ENCODE results near the gene PNPLA7. TPM values are rescaled to one million over a fixed set of nuclear protein-coding genes. Genes with fewer than 3 reads are reported as not detected.

Gene PNPLA7
- total and polyA plus RNA-seq, 8 donors = 3.5 to 51.3 (median 16.6) TPM

GRCh38 chr9:137496601-137497375, 53.4 kb downstream of the PNPLA7 start:
- H3K4me1 ChIP-seq = no peaks in the 10 kb centered on the region
- intact Hi-C loops (cut with DNase I; ENCODE audit: low total_unique reads) = no loop called here
- TF ChIP-seq POLR2A (IDR thresholded peaks at IDR 0.05) (no peak), EP300 (IDR thresholded peaks at IDR 0.05) (no peak), CTCF (IDR thresholded peaks at IDR 0.05) (no peak), POLR2AphosphoS5 (IDR thresholded peaks at IDR 0.05) (no peak)
- DNase-seq = no peak
- H3K4me3 ChIP-seq = no peak overlapping the region
- no peaks in the 10 kb centered on the region for H3K9me3 ChIP-seq
- H3K36me3 ChIP-seq = peaks cover 0 to 59% (median 45%) of the 10 kb centered on the region in 4 donors
- WGBS, 5 donors = 95 to 96% (median 96%) methylated on average over 22 to 27 of the region's 27 CpGs
- no peaks in the 10 kb centered on the region for H3K27me3 ChIP-seq
- H3K27ac ChIP-seq = no peak overlapping the region

- intact Hi-C loops (cut with DNase I; ENCODE audit: low total_unique reads) = no loop called here
- DNase-seq = no peak
- no peaks in the 10 kb centered on the region for H3K4me1 ChIP-seq
- 94 to 98% (median 96%) methylated on average over 39 to 46 of the region's 46 CpGs for WGBS, 5 donors
- peaks cover 0 to 57% (median 34%) of the 10 kb centered on the region in 4 donors for H3K36me3 ChIP-seq
- H3K27ac ChIP-seq = no peak overlapping the region
- TF ChIP-seq POLR2A (IDR thresholded peaks at IDR 0.05) (no peak), POLR2AphosphoS5 (IDR thresholded peaks at IDR 0.05) (no peak), CTCF (IDR thresholded peaks at IDR 0.05) (no peak), EP300 (IDR thresholded peaks at IDR 0.05) (no peak)
- H3K27me3 ChIP-seq = no peaks in the 10 kb centered on the region
- H3K4me3 ChIP-seq = no peak overlapping the region
- no peaks in the 10 kb centered on the region for H3K9me3 ChIP-seq
These were observed 55.5 kb downstream of the PNPLA7 start for GRCh38 chr9:137494550-137495351.

GRCh38 chr9:137494104-137494544, 56.1 kb downstream of the PNPLA7 start:
- Histone ChIP-seq H3K27me3 (no peaks in the 10 kb centered on the region), H3K9me3 (no peaks in the 10 kb centered on the region), H3K4me1 (no peaks in the 10 kb centered on the region), H3K27ac (no peak overlapping the region), H3K36me3 (peaks cover 0 to 52% (median 31%) of the 10 kb centered on the region in 4 donors), H3K4me3 (no peak overlapping the region)
- DNase-seq = no peak
- 60 to 80% (median 76%) methylated on average over 13 of the region's 13 CpGs for WGBS, 5 donors
- intact Hi-C loops (cut with DNase I; ENCODE audit: low total_unique reads) = no loop called here
- no peak for TF ChIP-seq POLR2AphosphoS5 (IDR thresholded peaks at IDR 0.05)
- TF ChIP-seq EP300 (IDR thresholded peaks at IDR 0.05) = no peak
- TF ChIP-seq CTCF (IDR thresholded peaks at IDR 0.05) = no peak
- TF ChIP-seq POLR2A (IDR thresholded peaks at IDR 0.05) = no peak

GRCh38 chr9:137493364-137494103, 56.7 kb downstream of the PNPLA7 start:
- WGBS, 5 donors = 92 to 100% (median 94%) methylated on average over 1 to 16 of the region's 16 CpGs
- H3K27ac ChIP-seq = no peak overlapping the region
- H3K4me1 ChIP-seq = no peaks in the 10 kb centered on the region
- no peak for DNase-seq
- H3K4me3 ChIP-seq = no peak overlapping the region
- no peaks in the 10 kb centered on the region for H3K27me3 ChIP-seq
- no peaks in the 10 kb centered on the region for H3K9me3 ChIP-seq
- peaks cover 0 to 49% (median 34%) of the 10 kb centered on the region in 4 donors for H3K36me3 ChIP-seq
- TF ChIP-seq EP300 (IDR thresholded peaks at IDR 0.05) (no peak), CTCF (IDR thresholded peaks at IDR 0.05) (no peak), POLR2A (IDR thresholded peaks at IDR 0.05) (no peak), POLR2AphosphoS5 (IDR thresholded peaks at IDR 0.05) (no peak)
- intact Hi-C loops (cut with DNase I; ENCODE audit: low total_unique reads) = no loop called here

All from stomach (tissue), 9 donors.